Heart left ventricle (tissue), 16 donors: ENCODE measurements around the gene OPCML. TPM values are rescaled to one million over a fixed set of nuclear protein-coding genes. Genes with fewer than 3 reads are reported as not detected.

Experiments used
- ATAC-seq, 4 donors: fragments of 200-7000 bp; cut with Tn5 transposase; one replicate each; pipeline ENCODE4 v1.9.1; 2020 to 2022; ENCODE audit warnings: moderate library complexity in 4 of 4, mild to moderate bottlenecking in 3 of 4, moderate number of reproducible peaks in 1 of 4
- DNase-seq, 5 donors: peaks; one replicate each; pipeline ENCODE4 v3.0.0-alpha.2; 2020
- H3K27ac ChIP-seq, 12 donors: fragments of 200-600 bp; sonication (generic) in 4 of 12; one replicate each; pipeline versions ENCODE4 v1.5.0 to v1.8.0; 2016 to 2022; ENCODE audit warnings: mild to moderate bottlenecking in 2 of 12
- H3K27me3 ChIP-seq, 9 donors: fragments of 200-600 bp; sonication (generic) in 2 of 9; one replicate each; pipeline versions ENCODE4 v1.5.1 to v1.8.0; 2016 to 2022; ENCODE audit warnings: mild to moderate bottlenecking in 3 of 9
- H3K36me3 ChIP-seq, 9 donors: fragments of 200-600 bp; sonication (generic) in 2 of 9; one replicate each; pipeline versions ENCODE4 v1.5.0 to v1.8.0; 2018 to 2022; ENCODE audit warnings: mild to moderate bottlenecking in 2 of 9
- H3K4me1 ChIP-seq, 12 donors: fragments of 200-600 bp; sonication (generic) in 4 of 12; one replicate each; pipeline versions ENCODE4 v1.5.0 to v1.8.0; 2016 to 2022; ENCODE audit warnings: mild to moderate bottlenecking in 3 of 12
- H3K4me3 ChIP-seq, 12 donors: fragments of 200-600 bp; sonication (generic) in 4 of 12; one replicate each; pipeline versions ENCODE4 v1.5.0 to v1.8.0; 2017 to 2022; ENCODE audit warnings: mild to moderate bottlenecking in 9 of 12, moderate library complexity in 4 of 12
- H3K9me3 ChIP-seq, 12 donors: fragments of 200-600 bp; sonication (generic) in 4 of 12; one replicate each; pipeline versions ENCODE4 v1.5.0 to v1.8.0; 2016 to 2022; ENCODE audit warnings: mild to moderate bottlenecking in 1 of 12
- CTCF ChIP-seq, 12 donors: fragments of 200-600 bp; sonication (generic) in 4 of 12; IDR thresholded peaks; one replicate each; pipeline versions ENCODE4 v1.5.0 to v1.8.0; 2018 to 2022; ENCODE audit warnings: antibody characterized with exemption in 12 of 12, mild to moderate bottlenecking in 5 of 12
- POLR2A ChIP-seq, 2 donors: fragments of 450-650 bp; IDR thresholded peaks; one replicate each; pipeline ENCODE4 v1.6.1; 2017; ENCODE audit warnings: antibody characterized with exemption in 2 of 2, mild to moderate bottlenecking in 2 of 2, moderate library complexity in 2 of 2
- WGBS, 4 donors: extraction: QIAGEN DNeasy Blood & Tissue Kit in 2 of 4; methylation state at CpG; one replicate each; pipeline versions ENCODE4 v1.1.5 to v1.1.7; 2013 to 2018; 5-methylcytosine and 5-hydroxymethylcytosine counted together
- intact Hi-C, 10 donors: fragments of 100-400 bp; cut with DNase I; formaldehyde crosslinking; loops; one replicate each; pipeline versions ENCODE4 v1.11.1 to v1.14.2; 2022
- polyA plus RNA-seq, 2 donors: library from polyadenylated mRNA; stranded (reverse); fragments of 200-250 nt; gene quantifications; one replicate each; pipeline ENCODE4 v1.2.3, GENCODE V29; 2013
- total RNA-seq, 9 donors: library from RNA; depleted of rRNA in 2 of 9; stranded (reverse); fragments of >200 nt in 2 of 9; fragmentation: NEBNext Ultra II Directional in 3 of 9; extraction: Animal tissue kit (Norgen Biotek cat#: 25700) in 3 of 9; gene quantifications; one replicate each; pipeline versions ENCODE4 v1.1.0 to v1.2.4, GENCODE V29; 2016 to 2023
- donor health status: ischemic (EF 13 %, LVEDD 7.1; RV severe dilation, severe dysfunction).
- donor health status: healthy with polysubstance abuse.
- donor health status: DM: no; HTN: yes; CAD: no.
- donor health status: DM: no; HTN: no; CAD: no.
- donor health status: ischemic (EF 25% LVEDD 6.9; RV normal size, moderate dysfunction).
- donor health status: ischemic (EF 25% LVEDD 5.7; RV mildly dilated, moderate dysfunction).
- donor health status: healthy.
- donor health status: DM: yes; HTN: yes; CAD: no.
- donor health status: ischemic (EF 35%, LVEDD 5.7; RV mildly dilated, moderate dysfunction).
- donor health status: nonischemic (EF 11% LVEDD 7.7; RV severe dilation, severe dysfunction).
- donor health status: DM: yes; HTN: yes; CAD: no.
- donor health status: PGD.
- donor health status: ischemic (EF 29% LVEDD 5.4; RV normal size, mild dysfunction).
- donor health status: nonischemic (EF 23%, LVEDD 6.1; RV moderate dilation, normal function).

OPCML gene
- total and polyA plus RNA-seq, 11 donors: 0.04 to 1.3 (median 0.23) TPM; not detected in 3

- no peaks in the 10 kb centered on the region for H3K27me3 ChIP-seq
- no peak for ATAC-seq
- no peaks in the 10 kb centered on the region for H3K36me3 ChIP-seq
- H3K27ac ChIP-seq: no peak overlapping the region
- H3K4me1 ChIP-seq: no peaks in the 10 kb centered on the region
- no peak for DNase-seq
- TF ChIP-seq CTCF (IDR thresholded peaks at IDR 0.05) (no peak), POLR2A (IDR thresholded peaks at IDR 0.05) (no peak)
- H3K9me3 ChIP-seq: no peaks in the 10 kb centered on the region
- H3K4me3 ChIP-seq: no peak overlapping the region
- WGBS, 4 donors: 90 to 92% (median 91%) methylated on average over 6 of the region's 6 CpGs
- intact Hi-C loops: no loop called here
Measured at GRCh38 chr11:132921597-132921996, 610.7 kb downstream of the OPCML start.

GRCh38 chr11:132920451-132921096 is 611.7 kb downstream of the OPCML start:
- Histone ChIP-seq H3K27me3 (no peaks in the 10 kb centered on the region), H3K4me3 (no peak overlapping the region)
- intact Hi-C loops: no loop called here

GRCh38 chr11:132914600-132914999 is 617.7 kb downstream of the OPCML start:
- Histone ChIP-seq H3K36me3 (no peaks in the 10 kb centered on the region), H3K4me3 (no peak overlapping the region), H3K4me1 (peaks cover 0 to 4% (median 0%) of the 10 kb centered on the region in 12 donors), H3K9me3 (no peaks in the 10 kb centered on the region), H3K27me3 (no peaks in the 10 kb centered on the region), H3K27ac (no peak overlapping the region)
- intact Hi-C loops: no loop called here
- WGBS, 4 donors: 89 to 95% (median 92%) methylated on average over 5 of the region's 5 CpGs
- TF ChIP-seq POLR2A (IDR thresholded peaks at IDR 0.05) (no peak), CTCF (IDR thresholded peaks at IDR 0.05) (no peak)
- ATAC-seq: no peak
- DNase-seq: no peak

More at GRCh38 chr11:132920451-132921096, 611.7 kb downstream of the OPCML start:
- Histone ChIP-seq H3K4me1 (no peaks in the 10 kb centered on the region), H3K36me3 (no peaks in the 10 kb centered on the region), H3K27ac (no peak overlapping the region), H3K9me3 (no peaks in the 10 kb centered on the region)
- WGBS, 4 donors: 85 to 91% (median 87%) methylated on average over 20 of the region's 20 CpGs
- TF ChIP-seq POLR2A (IDR thresholded peaks at IDR 0.05): no peak
- no peak for TF ChIP-seq CTCF (IDR thresholded peaks at IDR 0.05)
- DNase-seq (no peak), ATAC-seq (no peak)

GRCh38 chr11:132913886-132914285 is 618.4 kb downstream of the OPCML start:
- Histone ChIP-seq H3K4me1 (peaks cover 0 to 4% (median 0%) of the 10 kb centered on the region in 12 donors), H3K27me3 (no peaks in the 10 kb centered on the region), H3K4me3 (no peak overlapping the region), H3K9me3 (no peaks in the 10 kb centered on the region), H3K27ac (no peak overlapping the region), H3K36me3 (no peaks in the 10 kb centered on the region)
- intact Hi-C loops: no loop called here
- WGBS, 4 donors: 84 to 90% (median 87%) methylated on average over 7 of the region's 7 CpGs
- no peak for DNase-seq
- ATAC-seq: no peak
- no peak for TF ChIP-seq POLR2A (IDR thresholded peaks at IDR 0.05)
- TF ChIP-seq CTCF (IDR thresholded peaks at IDR 0.05): no peak
